GM21528 (cell line): ENCODE measurements around the gene BMP3.
"Not testable (repeated sequence)": the region's sequence is repeated elsewhere in the genome, so short reads cannot be mapped to it uniquely, and the experiment has no call there.

Source experiments
- ATAC-seq: cut with Tn5 transposase; IDR thresholded peaks from one replicate; pipeline ENCODE4 v1.9.1; 2021; ENCODE audit warnings: mild to moderate bottlenecking, moderate library complexity; ENCODE audit not compliant: unreplicated experiment, low FRiP score

BMP3 gene

GRCh38 chr4:81030061-81030980 lies at the start of gene BMP3:
TSS of gene BMP3 (plus strand) at chr4:81030708. CDS start at chr4:81031285, 577 bp downstream.
- ATAC-seq: no peak

DNA sequence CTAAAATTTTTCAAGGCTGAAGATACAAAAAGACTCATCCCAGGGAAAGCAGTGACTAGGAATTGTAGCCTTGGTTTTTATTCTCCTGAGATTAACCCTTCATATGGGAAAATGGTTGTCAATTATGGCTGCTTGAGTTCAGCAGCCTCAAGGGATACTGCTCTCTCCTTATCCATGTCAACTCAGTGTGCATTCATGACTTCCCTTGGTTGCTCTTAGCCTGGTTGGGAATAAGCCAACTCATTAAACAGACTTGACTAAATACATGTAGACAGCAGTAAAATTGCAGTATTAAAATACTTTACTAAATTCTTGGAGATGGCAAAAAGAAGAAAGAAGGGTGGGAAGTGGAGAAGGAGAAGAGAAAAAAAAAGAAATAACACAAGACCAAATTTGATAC lies 44.5 kb upstream of the BMP3 start:
- ATAC-seq: no peak

GRCh38 chr4:80989921-80990544 lies 40.5 kb upstream of the BMP3 start:
- peak; percentile 76 for ATAC-seq

DNA sequence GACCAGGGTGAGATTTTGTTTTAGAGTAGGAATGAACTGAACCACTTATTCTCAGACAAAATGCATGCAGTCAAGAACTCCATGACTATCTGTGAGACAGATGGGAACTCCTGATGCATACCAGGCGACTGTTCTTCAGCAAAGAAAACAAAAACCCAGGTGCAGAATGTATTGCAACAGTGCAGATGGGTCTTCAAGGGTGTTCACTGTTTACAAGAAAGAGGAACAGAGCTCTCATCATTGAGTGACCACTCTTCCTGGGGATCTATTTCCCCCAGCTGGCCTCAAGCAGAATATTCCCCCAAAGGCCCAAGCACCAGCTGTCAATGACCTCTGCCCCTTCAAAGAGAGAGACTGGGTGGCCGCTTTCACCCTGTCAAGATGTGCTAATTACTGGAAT lies 39.7 kb upstream of the BMP3 start:
- ATAC-seq: no peak

DNA sequence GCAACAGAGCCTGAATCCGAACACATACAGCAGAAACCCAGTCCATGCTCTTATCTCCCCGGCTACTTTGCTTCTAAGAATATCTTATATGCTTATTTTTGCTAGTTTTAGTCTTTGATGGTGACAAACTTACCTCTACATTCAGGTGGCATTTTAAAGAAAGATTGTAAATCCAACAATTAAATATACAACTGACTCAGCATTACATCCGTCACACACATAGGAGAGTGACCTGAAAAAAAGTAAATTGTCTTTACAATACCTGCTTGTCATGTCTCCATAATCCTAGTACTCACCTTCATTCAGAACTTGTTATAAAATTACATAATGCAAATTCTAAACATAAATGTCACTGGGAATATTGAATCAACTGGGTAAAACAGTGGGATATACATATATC lies 30.6 kb upstream of the BMP3 start:
- no peak for ATAC-seq

GRCh38 chr4:81003597-81004111 lies 26.9 kb upstream of the BMP3 start:
- ATAC-seq: peak; percentile 96

- ATAC-seq: no peak
Observed at GRCh38 chr4:81007417-81007816, 23.1 kb upstream of the BMP3 start.

DNA sequence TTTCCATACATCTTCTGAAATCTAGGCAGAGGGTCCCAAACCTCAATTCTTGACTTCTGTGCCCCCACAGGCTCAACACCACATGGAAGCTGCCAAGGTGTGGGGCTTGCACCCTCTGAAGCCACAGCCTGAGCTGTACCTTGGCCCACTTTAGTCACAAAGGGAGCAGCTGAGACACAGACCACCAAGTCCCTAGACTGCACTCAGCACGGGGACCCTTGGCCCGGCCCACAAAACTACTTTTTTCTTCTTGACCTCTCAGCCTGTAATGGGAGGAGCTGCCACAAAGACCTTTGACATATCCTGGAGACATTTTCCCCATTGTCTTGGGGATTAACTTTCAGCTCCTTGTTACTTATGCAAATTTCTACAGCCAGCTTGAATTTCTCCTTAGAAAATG lies 13.9 kb upstream of the BMP3 start:
- not testable (repeated sequence) for ATAC-seq

DNA sequence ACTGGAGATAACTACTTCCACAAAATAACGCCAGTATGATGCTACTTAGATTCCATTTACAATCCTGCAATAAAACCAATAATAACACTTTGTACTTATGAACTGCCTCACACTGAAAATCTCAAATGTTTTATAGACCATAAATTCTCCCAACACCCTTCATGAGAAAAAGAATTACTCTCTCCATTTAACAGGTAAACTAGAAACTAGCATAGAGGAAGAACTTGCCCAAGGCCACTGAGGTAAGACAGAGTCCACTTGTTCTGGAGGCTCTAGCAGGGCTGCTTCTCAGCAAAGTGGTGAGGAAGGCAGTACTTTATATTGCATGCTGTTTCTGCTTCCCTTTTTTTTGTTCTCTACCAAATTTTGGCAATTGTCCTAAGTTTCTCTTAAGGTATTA lies 11.5 kb upstream of the BMP3 start:
- ATAC-seq: no peak

- ATAC-seq: no peak
Observed at GRCh38 chr4:81021142-81021944, 9.2 kb upstream of the BMP3 start.

DNA sequence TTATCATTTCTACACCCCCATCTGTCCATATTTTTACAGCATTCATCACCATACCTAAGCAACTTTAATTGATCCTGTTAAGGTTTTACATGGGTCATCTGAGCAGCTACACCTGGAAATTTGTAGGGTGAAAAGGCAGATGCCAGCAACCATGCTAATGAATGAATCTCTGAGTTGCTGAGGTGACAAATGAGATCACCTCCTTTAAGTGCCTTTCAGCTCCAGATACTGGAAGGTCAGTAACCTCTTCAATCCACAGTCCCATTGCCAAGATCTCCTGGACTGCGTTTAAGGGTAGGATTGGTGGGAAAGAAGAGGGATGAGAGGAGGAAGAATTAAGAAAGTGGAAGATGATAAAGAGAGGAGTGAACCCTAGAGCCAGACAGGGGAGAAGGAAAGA lies 8.5 kb upstream of the BMP3 start:
- no peak for ATAC-seq

- ATAC-seq: no peak
Observed at GRCh38 chr4:81023484-81023883, 7.0 kb upstream of the BMP3 start.

DNA sequence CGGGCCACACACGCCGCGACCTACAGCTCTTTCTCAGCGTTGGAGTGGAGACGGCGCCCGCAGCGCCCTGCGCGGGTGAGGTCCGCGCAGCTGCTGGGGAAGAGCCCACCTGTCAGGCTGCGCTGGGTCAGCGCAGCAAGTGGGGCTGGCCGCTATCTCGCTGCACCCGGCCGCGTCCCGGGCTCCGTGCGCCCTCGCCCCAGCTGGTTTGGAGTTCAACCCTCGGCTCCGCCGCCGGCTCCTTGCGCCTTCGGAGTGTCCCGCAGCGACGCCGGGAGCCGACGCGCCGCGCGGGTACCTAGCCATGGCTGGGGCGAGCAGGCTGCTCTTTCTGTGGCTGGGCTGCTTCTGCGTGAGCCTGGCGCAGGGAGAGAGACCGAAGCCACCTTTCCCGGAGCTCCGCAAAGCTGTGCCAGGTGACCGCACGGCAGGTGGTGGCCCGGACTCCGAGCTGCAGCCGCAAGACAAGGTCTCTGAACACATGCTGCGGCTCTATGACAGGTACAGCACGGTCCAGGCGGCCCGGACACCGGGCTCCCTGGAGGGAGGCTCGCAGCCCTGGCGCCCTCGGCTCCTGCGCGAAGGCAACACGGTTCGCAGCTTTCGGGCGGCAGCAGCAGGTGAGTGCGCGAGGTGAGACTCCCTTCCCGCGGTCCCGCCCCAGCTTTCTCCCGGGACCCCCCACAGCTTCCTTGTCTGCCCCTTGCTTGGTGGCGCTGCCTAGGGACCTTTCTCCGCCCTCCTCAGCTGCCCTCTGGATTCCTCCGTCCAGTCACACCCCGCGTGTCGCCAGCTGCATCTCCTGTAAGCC lies 678 bp downstream of the BMP3 start:
- ATAC-seq: no peak

DNA sequence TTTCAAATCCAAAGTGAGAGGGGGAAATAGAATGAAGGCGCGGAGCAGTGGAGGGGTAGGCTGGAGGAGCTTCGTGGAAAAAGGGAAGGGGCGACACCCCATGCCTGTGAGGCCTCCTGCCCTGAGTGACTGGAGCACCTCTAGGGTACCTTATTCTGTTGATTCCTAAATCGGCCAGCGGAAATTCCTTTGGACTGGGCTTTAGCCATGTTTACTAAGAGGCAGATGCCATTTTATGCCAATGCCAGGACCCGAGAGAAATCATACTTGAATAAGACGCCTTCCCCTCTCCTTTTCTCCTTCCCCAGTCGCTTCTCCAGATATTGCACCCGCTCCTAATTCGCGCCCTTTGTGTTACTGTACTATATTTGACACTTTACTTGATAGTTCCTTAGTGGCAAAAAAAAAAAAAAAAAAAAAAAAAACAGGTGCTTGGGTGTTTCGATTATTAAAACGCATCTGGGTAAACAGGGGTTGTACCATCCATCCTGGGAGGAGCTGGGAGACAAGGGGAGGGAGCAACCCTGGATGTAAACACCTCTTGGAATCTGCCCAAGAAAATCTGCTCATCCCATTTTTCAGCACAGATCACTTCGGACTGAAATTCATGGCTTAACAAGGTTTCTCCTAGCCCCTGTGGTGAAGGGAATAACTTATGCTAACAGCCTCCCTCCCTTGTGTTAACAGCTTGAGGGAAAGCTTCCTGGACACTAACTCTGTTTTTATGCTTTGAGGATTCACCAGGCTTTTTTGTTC lies 1.5 kb downstream of the BMP3 start:
- no peak for ATAC-seq

DNA sequence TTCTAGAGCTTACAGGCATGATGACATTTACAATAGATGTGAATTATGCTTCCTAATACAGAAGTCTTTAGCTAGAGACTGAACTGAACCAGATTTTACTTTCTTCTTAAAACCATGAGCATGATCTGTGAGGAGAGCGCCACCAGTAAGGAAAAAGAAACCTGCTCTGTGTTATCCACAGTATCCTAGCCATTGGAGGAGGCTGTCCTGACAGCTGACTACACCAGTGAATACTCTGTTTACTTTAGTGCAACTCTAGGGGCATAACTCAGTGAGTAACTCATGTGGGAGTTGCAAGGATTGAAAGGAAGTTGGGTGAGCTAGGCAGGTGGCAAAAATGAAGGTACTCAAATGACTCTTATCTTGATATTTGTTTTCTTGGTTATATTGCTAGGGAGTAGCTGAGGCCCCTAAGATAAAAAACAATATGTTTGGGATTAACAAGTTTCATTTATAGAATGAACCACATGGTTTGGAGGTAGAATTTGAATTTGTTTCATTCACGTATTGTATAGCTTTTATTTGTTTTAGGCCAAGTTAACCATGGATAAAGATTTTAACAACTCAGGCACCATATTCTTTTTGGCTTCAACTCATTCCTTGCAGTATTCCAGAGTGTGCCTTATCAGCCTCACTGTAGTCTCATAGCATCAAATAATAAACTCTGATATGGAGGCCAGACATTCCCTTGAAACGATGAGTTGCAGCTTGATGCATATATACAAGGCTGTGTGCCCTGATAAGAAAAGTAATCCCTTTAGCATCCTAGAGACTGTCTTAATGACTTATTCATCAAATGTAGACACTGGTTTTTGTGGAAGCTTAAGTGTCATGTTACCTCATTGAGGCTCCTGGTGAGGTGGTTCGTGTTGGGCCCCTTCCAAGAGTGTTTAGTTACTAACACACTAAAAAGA lies 2.5 kb downstream of the BMP3 start:
- ATAC-seq: no peak

- ATAC-seq: no peak
Observed at GRCh38 chr4:81038636-81039350, 8.3 kb downstream of the BMP3 start.

- no peak for ATAC-seq
Observed at GRCh38 chr4:81039351-81039972, 9.0 kb downstream of the BMP3 start.
